HG02571 (cell line): ENCODE data around the gene TOX2.

Experiments used
- ATAC-seq: cut with Tn5 transposase; IDR thresholded peaks from one replicate; pipeline ENCODE4 v1.9.1; 2021; ENCODE audit warnings: mild to moderate bottlenecking, moderate library complexity; ENCODE audit not compliant: unreplicated experiment

The TOX2 gene

GRCh38 chr20:44016525-44016924, 101.9 kb downstream of the TOX2 start:
- no peak for ATAC-seq

DNA sequence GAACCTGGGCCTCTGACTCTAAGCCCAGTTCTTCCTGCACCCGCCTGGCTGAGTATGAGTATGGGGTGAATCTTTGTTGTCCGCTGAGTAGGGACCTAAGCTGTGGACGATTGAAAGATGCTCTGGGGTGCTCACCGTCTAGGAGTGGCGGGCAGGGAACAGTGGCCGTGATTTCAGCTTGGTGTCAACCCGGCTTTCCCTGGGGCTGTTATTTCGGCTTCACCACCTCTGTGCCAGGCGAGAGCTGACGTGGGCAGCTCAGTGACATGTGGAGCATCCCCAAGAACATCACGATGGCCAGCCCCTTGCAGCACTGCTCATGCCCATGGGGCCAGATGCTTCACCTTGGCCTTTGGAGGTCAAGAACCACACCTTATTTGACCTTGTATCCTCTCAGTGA, 102.6 kb downstream of the TOX2 start:
- ATAC-seq = no peak

GRCh38 chr20:44017905-44018258, 103.2 kb downstream of the TOX2 start:
- ATAC-seq = no peak

- ATAC-seq = no peak
These were observed 103.7 kb downstream of the TOX2 start for GRCh38 chr20:44018259-44018941.

DNA sequence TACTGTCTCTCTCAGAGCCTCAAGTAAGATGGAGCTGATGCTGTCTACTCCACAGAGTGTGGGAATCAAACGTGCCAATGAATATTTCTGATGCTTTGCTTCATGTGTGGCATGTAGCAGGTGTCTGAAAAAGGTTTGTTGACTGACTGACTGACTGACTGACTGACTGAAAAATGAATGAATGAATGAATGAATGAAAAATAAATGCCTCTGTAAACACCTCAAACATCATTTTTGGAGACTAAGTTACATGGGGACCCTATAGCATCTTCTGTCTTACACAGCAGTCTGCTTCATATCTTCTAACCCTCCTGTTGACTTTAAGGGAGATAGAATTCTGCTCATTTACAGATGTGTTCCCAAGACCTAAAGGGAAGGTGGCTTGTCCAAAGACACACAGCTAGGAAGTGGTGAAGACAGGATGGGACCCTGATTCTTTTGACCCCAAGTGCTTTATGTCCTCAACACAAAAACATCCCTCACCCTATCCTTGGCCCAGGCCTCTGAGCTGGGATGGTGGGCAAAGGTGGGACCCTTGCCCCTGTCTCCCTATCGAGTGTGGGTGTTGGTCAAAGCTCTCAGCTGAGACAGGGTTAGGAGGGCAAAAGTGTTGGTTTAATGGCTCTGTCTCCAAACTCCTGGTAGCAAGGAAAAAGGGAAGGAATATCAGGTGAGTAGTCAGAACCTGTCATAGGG, 104.4 kb downstream of the TOX2 start:
- no peak for ATAC-seq

GRCh38 chr20:44019638-44020335, 105.1 kb downstream of the TOX2 start:
- ATAC-seq = no peak

DNA sequence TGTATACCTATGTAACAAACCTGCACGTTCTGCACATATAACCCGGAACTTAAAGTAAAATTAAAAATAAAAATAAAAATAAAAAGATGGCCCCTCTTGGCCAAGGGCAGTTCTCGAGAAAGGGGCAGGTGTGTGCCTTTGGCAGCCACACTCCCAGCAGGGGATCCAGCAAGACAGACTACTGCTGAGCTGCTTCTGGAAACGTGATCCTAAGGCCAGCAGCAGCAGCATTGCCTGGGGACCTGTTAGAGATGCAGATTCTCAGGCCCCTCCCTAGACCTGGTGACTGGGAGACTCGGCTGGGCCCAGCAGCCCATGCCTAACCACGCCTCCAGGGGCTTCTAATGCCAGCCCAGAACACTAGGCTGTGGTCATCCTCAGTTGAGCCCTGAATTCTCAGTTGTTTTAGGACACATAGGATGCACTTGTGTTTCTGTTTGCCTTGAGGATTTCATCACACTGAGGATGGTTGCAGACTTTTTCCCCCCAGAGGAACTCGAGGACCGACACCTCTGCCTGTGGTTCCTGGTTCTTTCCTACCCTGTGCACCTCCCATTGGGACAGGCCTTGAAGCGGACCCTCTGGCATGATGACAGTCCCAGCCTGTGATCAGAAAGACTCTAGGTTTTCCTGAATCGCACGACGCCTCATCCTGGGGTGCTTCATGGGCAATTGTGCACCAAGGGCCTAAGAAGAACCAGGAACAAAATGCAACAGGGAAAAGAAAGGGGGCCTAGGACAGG, 105.9 kb downstream of the TOX2 start:
- ATAC-seq = no peak

DNA sequence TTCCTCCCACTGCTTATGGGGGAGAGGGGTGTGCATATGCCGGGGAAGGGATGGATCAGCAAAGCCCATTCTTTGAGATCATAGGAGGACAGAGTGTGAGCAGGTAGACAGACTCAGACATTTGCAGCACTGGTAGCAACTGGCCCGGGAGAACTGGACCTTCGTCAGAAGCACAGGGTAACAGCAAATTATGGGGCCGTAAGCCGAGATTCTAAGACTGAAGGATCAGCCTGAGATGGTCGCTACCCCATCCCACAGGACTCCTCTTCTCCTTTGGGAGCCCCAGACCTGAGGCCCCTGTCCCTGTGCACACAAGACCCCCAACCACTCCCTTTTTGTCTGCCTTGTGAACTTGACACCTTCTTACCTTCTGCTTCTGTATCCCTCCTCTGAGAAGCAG, 106.5 kb downstream of the TOX2 start:
- ATAC-seq = no peak

- ATAC-seq = no peak
These were observed 107.2 kb downstream of the TOX2 start for GRCh38 chr20:44021900-44022299.

DNA sequence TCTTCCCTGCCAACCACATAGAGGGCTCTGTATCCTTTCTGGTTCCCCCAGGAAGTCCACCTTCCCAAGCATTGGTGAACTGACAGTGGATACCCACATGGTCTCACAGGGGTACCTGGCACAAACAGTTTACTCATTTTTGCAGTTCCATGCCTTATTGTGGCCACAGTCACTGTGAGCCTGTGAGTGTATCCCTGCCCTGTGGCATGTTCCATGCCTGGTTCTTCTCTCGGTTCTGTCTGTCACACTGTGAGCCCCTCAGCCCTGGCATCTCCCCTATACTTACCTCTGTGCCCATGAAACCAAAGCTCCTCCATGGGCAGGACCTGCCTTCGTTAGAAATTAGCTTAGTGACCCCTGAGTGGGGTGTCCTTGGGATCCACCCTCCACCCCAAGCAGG, 107.8 kb downstream of the TOX2 start:
- ATAC-seq = no peak

GRCh38 chr20:44023515-44024371, 109.1 kb downstream of the TOX2 start:
- no peak for ATAC-seq

DNA sequence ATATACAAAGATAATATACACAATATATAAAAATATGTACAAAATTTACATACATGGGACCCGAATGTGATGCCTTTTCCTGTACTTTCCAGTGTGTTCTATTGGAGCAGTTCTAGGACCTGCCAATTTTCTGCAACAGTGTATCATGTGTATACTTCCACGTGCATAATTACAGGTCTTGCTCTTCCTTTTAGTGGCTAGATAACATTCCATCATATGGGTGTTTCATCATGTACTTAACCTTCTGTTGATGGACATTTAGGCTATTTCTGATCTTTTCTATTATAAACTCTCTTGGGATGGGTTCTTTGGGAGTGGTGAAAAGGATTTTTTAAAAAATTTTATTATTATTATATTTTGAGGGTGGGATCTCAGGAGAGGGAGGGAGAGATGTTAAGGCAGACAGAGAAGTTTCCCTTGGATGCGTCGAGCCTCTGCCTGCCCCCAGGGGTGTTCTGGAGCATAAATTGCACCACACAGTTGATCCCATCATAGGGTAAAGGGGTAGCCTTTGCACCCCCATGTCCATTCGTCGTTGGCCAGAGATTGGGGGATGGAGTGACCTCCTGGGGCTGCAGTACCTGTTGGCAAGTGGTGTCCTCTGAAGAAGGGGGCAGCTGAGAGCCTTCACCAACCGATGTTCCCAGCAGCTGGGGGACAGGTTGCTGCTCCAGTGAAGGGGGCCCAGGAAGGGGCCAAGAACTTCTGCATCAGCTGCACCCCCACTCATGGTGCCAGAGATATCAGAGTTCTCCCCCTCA, 110.3 kb downstream of the TOX2 start:
- no peak for ATAC-seq

DNA sequence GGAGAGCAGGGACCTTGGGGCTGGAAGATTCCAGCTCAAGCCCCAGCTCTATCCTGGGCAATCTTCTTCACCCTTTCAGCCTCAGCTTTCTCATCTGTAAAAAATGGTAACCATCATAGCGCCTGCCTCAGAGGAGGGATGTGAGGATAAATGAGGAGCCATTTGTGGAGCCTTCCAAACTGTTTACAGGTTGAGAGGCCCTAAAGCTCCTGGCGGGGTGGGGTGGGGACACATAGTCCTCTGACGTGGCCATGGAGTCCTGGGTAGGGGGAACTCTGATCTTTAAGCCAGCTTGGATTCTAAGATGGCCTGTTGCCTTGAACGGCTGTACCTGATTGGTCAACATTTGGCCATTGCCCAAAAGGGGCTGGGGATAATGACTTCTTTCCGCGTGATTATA, 111.1 kb downstream of the TOX2 start:
- ATAC-seq = no peak

DNA sequence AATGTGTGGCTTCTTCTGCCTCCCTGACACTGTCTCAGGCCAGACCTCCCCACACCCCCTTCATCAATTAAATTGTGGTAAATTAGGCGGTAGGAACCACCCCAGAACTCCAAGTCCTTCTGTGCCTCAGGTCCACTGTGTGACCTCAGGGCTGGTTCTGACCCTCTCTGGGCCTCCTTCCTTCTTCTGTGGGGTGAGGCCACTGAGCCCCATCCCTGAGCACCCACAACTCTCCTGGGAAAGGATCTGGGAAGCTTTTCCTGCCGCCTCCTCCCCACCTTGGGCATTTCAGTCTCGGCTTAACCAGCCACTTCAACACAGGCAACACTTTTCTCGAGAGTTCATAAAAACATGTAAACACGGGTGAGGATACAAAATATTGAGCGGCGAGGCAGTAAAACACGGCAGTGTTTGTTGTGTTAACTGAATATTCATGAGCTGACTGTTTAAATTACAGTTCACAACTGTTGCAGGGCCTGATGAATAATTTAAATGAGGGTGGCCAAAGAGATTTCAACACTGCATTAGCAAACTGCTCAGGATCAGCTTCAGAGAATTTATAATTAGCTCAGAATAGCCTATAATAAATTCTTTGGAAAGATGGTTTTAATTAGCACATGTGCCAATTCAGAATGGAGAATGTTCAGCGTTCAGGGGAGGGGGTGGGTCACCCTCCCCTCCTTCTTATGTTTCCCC, 112.1 kb downstream of the TOX2 start:
- no peak for ATAC-seq

- no peak for ATAC-seq
These were observed 112.8 kb downstream of the TOX2 start for GRCh38 chr20:44027343-44028002.

- no peak for ATAC-seq
These were observed 113.5 kb downstream of the TOX2 start for GRCh38 chr20:44028003-44028730.

GRCh38 chr20:44028868-44029847, 114.5 kb downstream of the TOX2 start:
- ATAC-seq = peak; percentile 79
